TTC549 (cell line): ENCODE results near the gene PTPRN2.
"Not testable (repeated sequence)": the region's sequence is repeated elsewhere in the genome, so short reads cannot be mapped to it uniquely, and the experiment has no call there.

Experiments used
- FAIRE-seq: peaks from 2 replicates; lab custom pipeline; 2012; peaks lifted over from hg19 to GRCh38; lab: Jason Lieb, UNC

PTPRN2 gene

GRCh38 chr7:157896774-157897555, 690.7 kb downstream of the PTPRN2 start:
- no peak for FAIRE-seq

GRCh38 chr7:157896376-157896675, 691.3 kb downstream of the PTPRN2 start:
- FAIRE-seq, result not testable (repeated sequence)

GRCh38 chr7:157895520-157896375, 691.9 kb downstream of the PTPRN2 start:
- FAIRE-seq, result no peak

GRCh38 chr7:157895098-157895497, 692.5 kb downstream of the PTPRN2 start:
- FAIRE-seq, result not testable (repeated sequence)

- no peak for FAIRE-seq
Observed at GRCh38 chr7:157893535-157894044, 694.0 kb downstream of the PTPRN2 start.

- no peak for FAIRE-seq
Observed at GRCh38 chr7:157892751-157893523, 694.7 kb downstream of the PTPRN2 start.

- FAIRE-seq, result no peak
Observed at GRCh38 chr7:157890921-157891401, 696.7 kb downstream of the PTPRN2 start.

GRCh38 chr7:157889480-157889879, 698.1 kb downstream of the PTPRN2 start:
- no peak for FAIRE-seq

- no peak for FAIRE-seq
Observed at GRCh38 chr7:157888579-157888978, 699.0 kb downstream of the PTPRN2 start.

GRCh38 chr7:157887400-157887799, 700.2 kb downstream of the PTPRN2 start:
- no peak for FAIRE-seq

- FAIRE-seq, result no peak
Observed at GRCh38 chr7:157886711-157887110, 700.9 kb downstream of the PTPRN2 start.

- no peak for FAIRE-seq
Observed at GRCh38 chr7:157886266-157886665, 701.4 kb downstream of the PTPRN2 start.

- FAIRE-seq, result no peak
Observed at GRCh38 chr7:157885140-157885539, 702.5 kb downstream of the PTPRN2 start.

- no peak for FAIRE-seq
Observed at GRCh38 chr7:157884461-157885062, 703.1 kb downstream of the PTPRN2 start.

- no peak for FAIRE-seq
Observed at GRCh38 chr7:157881048-157881771, 706.4 kb downstream of the PTPRN2 start.

GRCh38 chr7:157879391-157879790, 708.2 kb downstream of the PTPRN2 start:
- no peak for FAIRE-seq

- FAIRE-seq, result no peak
Observed at GRCh38 chr7:157877298-157878090, 710.1 kb downstream of the PTPRN2 start.

GRCh38 chr7:157876469-157877285, 710.9 kb downstream of the PTPRN2 start:
- FAIRE-seq, result no peak
